Measurements from ENCODE around the gene PF4V1.

DNA sequence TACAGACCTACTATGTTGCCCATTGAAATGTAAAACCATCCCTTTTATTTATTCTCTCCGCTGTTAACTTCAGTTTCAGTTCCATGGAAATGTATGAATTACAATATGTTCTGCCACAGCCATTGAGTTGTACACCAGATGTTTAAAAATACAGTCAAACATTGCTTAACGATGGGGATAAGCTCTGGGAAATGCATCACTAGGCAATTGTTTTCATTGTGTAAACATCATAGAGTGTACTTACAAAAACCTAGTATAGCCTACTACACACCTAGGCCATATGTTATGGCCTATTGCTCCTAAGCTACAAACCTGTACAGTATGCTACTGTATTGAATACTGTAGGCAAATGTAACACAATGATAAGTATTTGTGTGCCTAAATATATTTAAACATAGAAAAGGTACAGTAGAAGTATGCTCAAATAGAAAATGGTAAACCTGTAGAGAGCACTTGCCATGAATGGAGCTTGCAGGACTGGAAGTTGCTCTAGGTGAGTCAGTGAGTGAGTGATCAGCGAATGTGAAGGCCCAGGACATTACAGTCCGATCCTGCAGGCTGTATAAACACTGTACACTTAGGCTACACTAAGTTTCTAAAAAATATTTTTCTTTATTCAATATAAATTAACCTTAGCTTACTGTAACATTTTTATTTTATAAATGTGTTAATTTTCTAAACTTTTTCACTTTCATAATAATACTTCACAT is 2.7 kb upstream of the PF4V1 start:
- TF ChIP-seq HOXB5 (CRISPR knock-in tag; IDR thresholded peaks at IDR 0.05) (no peak), RAD21 (conservative IDR thresholded peaks at IDR 0.05 in 1 of 2, IDR thresholded peaks at IDR 0.05 in 1 of 2) (no peak), HOXB13 (CRISPR knock-in tag; IDR thresholded peaks at IDR 0.05; ENCODE audit: low read depth) (no peak), RCOR1 (IDR thresholded peaks at IDR 0.05; ENCODE audit: low read depth, low read length) (no peak), POLR2A (IDR thresholded peaks at IDR 0.05; ENCODE audit: low read length) (no peak), ZSCAN20 (CRISPR knock-in tag; IDR thresholded peaks at IDR 0.05) (no peak), BHLHE40 (IDR thresholded peaks at IDR 0.05; ENCODE audit: low read depth, low read length) (no peak)
- TF ChIP-seq, protein P1, sequence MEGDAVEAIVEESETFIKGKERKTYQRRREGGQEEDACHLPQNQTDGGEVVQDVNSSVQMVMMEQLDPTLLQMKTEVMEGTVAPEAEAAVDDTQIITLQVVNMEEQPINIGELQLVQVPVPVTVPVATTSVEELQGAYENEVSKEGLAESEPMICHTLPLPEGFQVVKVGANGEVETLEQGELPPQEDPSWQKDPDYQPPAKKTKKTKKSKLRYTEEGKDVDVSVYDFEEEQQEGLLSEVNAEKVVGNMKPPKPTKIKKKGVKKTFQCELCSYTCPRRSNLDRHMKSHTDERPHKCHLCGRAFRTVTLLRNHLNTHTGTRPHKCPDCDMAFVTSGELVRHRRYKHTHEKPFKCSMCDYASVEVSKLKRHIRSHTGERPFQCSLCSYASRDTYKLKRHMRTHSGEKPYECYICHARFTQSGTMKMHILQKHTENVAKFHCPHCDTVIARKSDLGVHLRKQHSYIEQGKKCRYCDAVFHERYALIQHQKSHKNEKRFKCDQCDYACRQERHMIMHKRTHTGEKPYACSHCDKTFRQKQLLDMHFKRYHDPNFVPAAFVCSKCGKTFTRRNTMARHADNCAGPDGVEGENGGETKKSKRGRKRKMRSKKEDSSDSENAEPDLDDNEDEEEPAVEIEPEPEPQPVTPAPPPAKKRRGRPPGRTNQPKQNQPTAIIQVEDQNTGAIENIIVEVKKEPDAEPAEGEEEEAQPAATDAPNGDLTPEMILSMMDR (IDR thresholded peaks at IDR 0.05): no peak

Data from A549 (cell line).